Lower leg skin (tissue), 4 donors: Measurements from ENCODE around the gene IDI2. TPM values are rescaled to one million over a fixed set of nuclear protein-coding genes. Genes with fewer than 3 reads are reported as not detected.

ENCODE experiments used
- DNase-seq, 2 donors: peaks; one replicate each; pipeline ENCODE4 v3.0.0-alpha.2; 2019; ENCODE audit warnings: low spot score in 2 of 2
- H3K4me3 ChIP-seq: fragments of 200-600 bp; sonication (generic); 2 replicates; pipeline ENCODE4 v1.5.1; 2017; ENCODE audit warnings: mild to moderate bottlenecking, low read depth; ENCODE audit not compliant: poor library complexity, severe bottlenecking
- POLR2A ChIP-seq, 2 donors: fragments of 450-650 bp; IDR thresholded peaks; one replicate each; pipeline ENCODE4 v1.6.1; 2016 to 2017; ENCODE audit warnings: antibody characterized with exemption in 2 of 2, mild to moderate bottlenecking in 1 of 2, moderate library complexity in 1 of 2
- WGBS, 2 donors: methylation state at CpG; one replicate each; pipeline ENCODE4 v1.1.5; 2018; 5-methylcytosine and 5-hydroxymethylcytosine counted together
- intact Hi-C: fragments of 100-400 bp; cut with DNase I; formaldehyde crosslinking; loops from one replicate; pipeline ENCODE4 v1.15.0; 2023; ENCODE audit warnings: low total_unique reads
- total RNA-seq, 4 donors: library from RNA; depleted of rRNA; stranded (reverse); fragments of >200 nt; gene quantifications; one replicate each; pipeline ENCODE4 v1.1.0, GENCODE V29; 2016
- TF ChIP-seq, protein P1 (sequence below), 3 donors: fragments of 450-650 bp; IDR thresholded peaks; one replicate each; pipeline ENCODE4 v1.5.1; 2016; ENCODE audit warnings: antibody characterized with exemption in 3 of 3, mild to moderate bottlenecking in 3 of 3, moderate library complexity in 2 of 3

IDI2 gene
- total RNA-seq, 4 donors from 2014 or later: not detected

DNA sequence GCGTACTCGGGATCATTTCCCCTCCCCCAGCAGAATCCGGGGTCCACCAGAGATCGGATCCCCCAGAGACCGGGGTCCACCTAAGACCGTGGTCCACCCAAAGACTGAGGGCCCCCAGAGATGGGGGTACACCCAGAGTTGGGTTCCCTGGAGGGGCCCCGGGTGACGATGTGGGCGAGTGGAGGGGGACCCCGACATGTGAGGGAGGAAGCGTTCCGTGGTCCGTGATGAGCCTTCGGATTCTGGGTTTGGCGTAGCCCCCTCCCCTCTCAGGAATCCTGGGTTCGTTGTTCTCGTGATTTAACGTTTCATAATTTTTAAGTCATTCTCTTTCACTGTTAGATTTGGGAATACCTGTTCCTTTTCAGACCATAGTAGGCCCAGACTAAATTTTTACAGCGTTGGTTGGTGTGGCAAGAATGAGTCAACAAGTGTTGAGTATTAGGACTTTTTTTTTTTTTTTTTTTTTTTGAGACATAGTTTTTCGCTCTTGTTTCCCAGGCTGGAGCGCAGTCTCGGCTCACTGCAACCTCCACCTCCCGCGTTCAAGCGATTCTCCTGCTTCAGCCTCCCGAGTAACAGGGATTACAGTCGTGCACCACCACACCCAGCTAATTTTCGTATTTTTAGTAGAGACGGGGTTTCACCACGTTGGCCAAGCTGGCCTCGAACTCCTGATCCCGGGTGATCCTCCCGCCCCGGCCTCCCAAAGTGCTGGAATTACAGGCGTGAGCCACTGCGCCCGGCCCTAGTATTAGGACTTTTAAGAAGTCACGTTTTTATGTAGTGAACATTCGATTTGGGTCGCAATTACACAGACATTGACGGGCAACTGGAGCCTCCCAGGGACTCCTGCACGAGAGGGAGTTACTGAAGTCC lies 36.8 kb downstream of the IDI2 start:
- intact Hi-C loops: no loop called here
- TF ChIP-seq, protein P1, sequence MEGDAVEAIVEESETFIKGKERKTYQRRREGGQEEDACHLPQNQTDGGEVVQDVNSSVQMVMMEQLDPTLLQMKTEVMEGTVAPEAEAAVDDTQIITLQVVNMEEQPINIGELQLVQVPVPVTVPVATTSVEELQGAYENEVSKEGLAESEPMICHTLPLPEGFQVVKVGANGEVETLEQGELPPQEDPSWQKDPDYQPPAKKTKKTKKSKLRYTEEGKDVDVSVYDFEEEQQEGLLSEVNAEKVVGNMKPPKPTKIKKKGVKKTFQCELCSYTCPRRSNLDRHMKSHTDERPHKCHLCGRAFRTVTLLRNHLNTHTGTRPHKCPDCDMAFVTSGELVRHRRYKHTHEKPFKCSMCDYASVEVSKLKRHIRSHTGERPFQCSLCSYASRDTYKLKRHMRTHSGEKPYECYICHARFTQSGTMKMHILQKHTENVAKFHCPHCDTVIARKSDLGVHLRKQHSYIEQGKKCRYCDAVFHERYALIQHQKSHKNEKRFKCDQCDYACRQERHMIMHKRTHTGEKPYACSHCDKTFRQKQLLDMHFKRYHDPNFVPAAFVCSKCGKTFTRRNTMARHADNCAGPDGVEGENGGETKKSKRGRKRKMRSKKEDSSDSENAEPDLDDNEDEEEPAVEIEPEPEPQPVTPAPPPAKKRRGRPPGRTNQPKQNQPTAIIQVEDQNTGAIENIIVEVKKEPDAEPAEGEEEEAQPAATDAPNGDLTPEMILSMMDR (IDR thresholded peaks at IDR 0.05): no peak
- no peak for TF ChIP-seq POLR2A (IDR thresholded peaks at IDR 0.05)
- DNase-seq: peak in 1 of 2 donors; percentile 81
- WGBS, 2 donors: 30 to 33% methylated on average over 41 to 42 of the region's 42 CpGs
- peak overlapping the region; percentile 89 for H3K4me3 ChIP-seq

DNA sequence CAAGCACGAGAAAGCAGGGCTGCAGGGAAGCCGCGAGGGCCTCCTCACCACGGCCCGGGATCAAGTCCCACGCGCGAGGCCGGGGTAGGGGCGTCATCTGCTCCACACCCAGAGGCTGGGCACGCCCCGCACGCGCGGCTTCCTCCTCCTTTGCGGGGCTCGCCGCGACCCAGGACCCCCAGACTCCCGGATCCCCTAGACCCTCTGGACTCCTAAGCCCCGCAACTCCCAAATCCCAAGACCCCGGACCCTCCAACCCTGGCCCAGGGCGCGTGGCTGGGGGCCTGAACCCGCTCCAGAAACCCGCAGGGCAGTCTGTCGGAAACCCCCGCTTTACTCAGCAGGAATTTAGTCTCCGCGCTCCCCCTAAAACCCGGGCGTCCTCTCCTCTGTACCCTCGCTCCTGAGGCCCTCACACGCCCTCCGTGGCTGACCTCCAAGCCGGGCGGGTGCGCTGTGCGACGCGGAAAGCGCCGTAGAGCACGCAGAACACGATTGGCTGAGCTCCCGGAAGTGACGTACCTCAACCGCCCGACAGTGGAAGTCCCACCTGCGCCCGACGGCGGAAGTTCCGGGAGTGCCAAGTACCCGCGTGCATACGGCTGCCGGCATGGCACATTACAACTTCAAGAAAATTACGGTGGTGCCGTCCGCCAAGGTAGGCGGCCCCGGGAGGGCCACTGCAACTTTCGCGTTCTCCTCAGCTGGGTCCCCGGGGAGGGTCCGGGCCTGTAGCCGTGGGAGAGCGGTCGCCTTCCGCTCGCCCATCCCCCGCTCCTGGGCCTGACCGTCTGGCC lies 37.6 kb downstream of the IDI2 start, which contains the start of gene GTPBP4:
TSS of gene GTPBP4 (plus strand) at position 565 of the 797 bp plus-strand sequence. CDS start at position 611, 46 bp downstream.
- 0 to 1% methylated on average over 26 to 57 of the region's 74 CpGs for WGBS, 2 donors
- peak within 1 kb of the TSS; percentile 89 for H3K4me3 ChIP-seq
- peak; percentile 97 to 100 for DNase-seq
- intact Hi-C loops: no loop called here
- TF ChIP-seq POLR2A (IDR thresholded peaks at IDR 0.05): no peak
- TF ChIP-seq, protein P1 (IDR thresholded peaks at IDR 0.05): no peak

DNA sequence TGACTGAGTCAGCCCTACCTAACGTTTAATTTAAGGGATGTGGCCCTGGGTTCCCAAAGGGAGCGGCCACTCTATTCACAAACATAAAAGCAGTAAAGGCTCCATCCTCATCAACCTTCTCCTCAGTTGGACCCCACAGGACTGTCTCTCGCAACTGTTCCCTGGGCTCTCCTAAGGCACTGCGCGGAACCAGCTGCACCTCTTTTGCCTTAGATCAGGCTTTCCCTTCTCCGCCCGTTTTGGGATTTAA lies 38.1 kb downstream of the IDI2 start:
- 6% methylated on average over 7 of the region's 7 CpGs for WGBS, 2 donors
- intact Hi-C loops: no loop called here
- no peak for TF ChIP-seq POLR2A (IDR thresholded peaks at IDR 0.05)
- TF ChIP-seq, protein P1 (IDR thresholded peaks at IDR 0.05): no peak
- DNase-seq: no peak
- peak overlapping the region; percentile 89 for H3K4me3 ChIP-seq

DNA sequence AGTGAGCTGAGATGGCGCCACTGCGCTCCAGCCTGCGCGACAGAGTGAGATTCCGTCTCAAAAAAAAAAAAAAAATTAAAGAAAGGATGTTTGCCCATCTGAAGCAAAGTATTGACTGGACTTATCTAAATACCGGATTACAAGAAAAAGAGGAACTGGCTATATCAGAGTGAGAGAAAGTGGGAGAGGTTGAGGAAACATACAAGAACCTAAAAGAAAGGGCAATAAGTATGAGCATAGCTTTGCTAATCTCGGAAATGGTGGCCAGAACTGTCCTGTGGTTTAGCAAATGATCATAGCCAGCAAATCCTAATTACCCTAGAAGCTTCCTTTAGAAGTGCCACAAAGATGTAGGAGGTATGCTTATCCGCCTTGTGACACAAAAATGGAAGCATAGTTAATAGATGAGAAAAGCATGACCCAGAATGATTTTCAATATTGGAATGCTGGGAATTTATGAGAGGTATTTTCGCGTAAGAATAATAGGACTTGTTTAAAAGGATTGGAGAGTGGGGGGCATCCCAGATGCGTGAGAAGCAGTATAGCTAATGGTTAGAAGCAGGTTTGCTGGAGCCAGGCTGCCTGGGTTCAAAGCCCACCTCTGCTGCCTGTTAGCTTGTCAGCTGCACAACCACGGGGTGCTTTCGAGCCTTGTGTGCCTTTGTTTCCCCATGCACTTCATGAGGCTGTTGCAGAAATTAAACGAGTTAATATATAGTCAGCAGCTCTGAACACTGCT lies 38.6 kb downstream of the IDI2 start:
- DNase-seq: peak in 1 of 2 donors; percentile 57
- TF ChIP-seq POLR2A (IDR thresholded peaks at IDR 0.05): no peak
- TF ChIP-seq, protein P1 (IDR thresholded peaks at IDR 0.05): no peak
- 64 to 72% methylated on average over 14 of the region's 14 CpGs for WGBS, 2 donors
- no peak overlapping the region for H3K4me3 ChIP-seq
- intact Hi-C loops: no loop called here

DNA sequence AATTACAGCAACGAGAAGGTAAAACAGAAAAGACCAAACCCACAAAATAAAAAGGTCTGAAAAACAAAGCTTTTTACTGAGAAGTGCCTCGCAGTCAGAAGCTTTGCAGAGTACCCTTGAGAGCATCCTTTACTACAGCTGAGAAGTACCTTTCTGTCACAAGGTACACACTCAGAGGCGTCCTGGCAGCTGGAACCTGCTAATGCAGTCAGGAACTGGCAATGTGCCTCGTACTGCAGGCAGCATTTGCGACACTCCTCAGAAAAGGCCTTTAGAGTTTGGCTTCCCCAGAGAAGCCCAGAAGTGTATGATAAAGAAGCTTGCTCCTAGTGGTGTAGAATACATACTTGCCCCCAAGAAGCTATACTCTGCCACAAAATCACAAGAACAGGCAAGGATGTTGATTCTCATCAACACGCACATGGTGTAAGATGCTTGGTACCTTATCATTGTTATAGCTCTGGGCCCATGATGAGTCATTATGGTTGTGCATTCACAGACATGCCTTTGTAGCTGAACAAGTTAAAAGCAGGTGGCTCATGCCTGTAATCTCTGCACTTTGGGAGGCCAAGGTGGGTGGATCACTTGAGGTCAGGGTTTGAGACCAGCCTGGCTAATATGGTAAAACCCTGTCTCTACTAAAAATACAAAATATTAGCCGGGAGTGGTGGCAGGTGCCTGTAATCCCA lies 39.4 kb downstream of the IDI2 start:
- 67% methylated on average over 7 of the region's 7 CpGs for WGBS, 2 donors
- intact Hi-C loops: no loop called here
- peak in 1 of 2 donors; percentile 80 for DNase-seq
- no peak overlapping the region for H3K4me3 ChIP-seq
- TF ChIP-seq, protein P1 (IDR thresholded peaks at IDR 0.05): no peak
- TF ChIP-seq POLR2A (IDR thresholded peaks at IDR 0.05): no peak
